Measurements from ENCODE around the gene ARFRP1. TPM values are rescaled to one million over a fixed set of nuclear protein-coding genes. Genes with fewer than 3 reads are reported as not detected.

Gene ARFRP1
- polyA plus RNA-seq, 1 donor, result 27.0 TPM

- DNase-seq, result no peak
Measured at GRCh38 chr20:63692436-63693082, 15.2 kb downstream of the ARFRP1 start.

- DNase-seq, result no peak
Measured at GRCh38 chr20:63691711-63692435, 15.9 kb downstream of the ARFRP1 start.

DNA sequence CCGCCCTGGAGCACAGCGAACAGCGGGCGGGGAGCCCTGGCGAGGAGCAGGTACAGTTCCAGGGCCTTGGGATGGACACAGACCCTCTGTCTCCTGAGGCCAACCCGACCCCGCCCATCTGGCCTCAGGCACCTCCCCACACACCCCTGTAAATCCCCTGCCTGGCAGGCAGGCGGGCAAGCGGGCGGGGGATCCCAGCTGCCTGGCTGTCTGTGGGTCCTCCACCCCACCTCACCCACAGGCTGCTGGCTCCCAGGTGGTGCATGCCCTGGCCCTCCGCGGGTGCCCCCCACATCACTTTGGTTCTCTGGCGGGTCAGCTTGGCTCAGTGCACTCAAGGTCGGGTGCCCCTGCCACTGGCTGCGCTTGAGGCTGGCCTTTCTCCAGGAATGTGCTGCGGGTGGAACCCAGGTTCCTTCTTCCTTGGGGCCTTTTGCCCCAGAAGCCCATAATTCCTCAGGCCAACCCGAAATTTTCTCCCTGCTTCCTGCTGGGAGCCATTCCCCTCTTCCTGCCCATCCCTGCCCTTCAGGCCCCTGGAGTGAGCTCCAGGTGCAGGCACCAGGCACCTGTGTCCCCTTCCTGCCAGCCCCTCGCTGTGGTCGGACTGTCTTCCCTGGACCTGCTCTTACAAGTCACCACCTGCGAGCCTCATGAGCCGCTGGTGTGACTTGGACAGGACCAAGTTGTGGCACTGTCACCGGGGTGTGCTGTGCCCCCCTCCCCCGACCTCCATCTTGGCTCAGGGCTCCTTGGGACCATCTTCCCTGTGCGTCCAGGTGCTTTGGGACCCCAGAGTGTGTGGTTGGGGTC lies 16.7 kb downstream of the ARFRP1 start:
- DNase-seq, result no peak

DNA sequence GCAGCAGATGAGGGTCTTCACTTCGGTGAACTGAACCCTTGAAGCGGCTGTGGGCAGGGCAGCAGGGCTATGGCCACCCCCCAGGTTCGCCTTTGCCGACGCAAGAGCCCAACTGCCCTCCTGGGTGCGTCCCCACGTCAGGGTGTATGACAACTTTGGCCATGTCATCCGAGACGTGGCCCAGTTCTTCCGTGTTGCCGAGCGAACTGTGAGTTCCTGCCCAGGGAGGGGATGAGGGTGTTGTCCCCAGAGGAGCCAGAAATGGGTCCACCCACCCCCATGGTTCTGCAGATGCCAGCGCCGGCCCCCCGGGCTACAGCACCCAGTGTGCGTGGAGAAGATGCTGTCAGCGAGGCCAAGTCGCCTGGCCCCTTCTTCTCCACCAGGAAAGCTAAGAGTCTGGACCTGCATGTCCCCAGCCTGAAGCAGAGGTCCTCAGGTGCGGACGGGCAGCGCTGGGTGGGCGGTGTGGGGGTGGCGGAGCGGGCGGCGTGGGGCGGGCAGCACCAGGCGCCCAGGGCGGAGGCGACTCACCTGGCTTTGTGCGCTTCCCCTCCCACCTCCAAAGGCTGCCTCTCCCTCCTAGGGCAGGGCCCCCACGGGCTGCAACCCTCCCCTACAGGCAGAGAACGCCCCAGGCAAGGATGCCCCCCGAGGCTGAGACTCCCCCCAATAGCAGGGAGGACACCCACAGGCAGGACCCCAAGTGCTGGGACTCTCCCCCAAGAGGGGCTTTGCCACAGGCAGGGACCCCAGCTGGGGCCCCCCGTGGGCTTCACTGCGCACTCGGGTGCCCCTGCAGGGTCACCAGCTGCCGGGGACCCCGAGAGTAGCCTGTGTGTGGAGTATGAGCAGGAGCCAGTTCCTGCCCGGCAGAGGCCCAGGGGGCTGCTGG lies 17.5 kb downstream of the ARFRP1 start:
- DNase-seq, result no peak

DNA sequence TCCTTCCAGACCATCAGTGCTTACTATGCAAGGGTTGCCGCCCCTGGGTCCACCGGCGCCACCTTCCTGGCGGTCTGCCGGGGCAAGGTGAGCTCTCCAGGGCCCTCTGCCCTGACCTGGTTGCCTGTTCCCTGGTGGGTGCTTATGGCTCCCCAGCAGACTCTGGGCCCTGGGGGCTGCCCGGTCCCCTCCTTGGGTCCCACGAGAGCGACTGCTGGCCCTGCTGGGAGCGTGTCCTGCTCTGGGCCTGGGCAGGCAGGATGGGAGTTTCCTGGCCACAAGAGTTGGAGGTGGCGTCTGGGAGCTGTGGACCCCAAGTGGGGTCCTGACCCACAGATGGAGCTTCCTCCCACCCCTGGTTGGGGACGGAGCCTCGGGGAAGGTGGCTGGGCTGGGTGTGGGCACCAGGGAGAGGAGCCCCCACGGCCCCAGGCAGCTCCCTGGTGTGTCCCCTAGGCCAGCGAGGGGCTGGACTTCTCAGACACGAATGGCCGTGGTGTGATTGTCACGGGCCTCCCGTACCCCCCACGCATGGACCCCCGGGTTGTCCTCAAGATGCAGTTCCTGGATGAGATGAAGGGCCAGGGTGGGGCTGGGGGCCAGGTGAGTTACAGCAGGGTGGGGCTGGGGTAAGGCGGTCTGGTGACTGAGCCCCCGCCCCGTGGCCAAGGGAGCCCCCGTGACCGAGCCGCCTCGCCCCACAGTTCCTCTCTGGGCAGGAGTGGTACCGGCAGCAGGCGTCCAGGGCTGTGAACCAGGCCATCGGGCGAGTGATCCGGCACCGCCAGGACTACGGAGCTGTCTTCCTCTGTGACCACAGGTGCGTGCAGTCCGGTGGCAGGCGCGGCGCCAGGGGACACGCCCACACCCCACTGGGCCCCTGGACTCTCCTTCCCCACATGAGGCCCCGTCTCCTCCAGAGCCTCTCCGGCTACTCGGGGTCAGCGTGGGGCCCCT lies 18.5 kb downstream of the ARFRP1 start:
- DNase-seq, result no peak

DNA sequence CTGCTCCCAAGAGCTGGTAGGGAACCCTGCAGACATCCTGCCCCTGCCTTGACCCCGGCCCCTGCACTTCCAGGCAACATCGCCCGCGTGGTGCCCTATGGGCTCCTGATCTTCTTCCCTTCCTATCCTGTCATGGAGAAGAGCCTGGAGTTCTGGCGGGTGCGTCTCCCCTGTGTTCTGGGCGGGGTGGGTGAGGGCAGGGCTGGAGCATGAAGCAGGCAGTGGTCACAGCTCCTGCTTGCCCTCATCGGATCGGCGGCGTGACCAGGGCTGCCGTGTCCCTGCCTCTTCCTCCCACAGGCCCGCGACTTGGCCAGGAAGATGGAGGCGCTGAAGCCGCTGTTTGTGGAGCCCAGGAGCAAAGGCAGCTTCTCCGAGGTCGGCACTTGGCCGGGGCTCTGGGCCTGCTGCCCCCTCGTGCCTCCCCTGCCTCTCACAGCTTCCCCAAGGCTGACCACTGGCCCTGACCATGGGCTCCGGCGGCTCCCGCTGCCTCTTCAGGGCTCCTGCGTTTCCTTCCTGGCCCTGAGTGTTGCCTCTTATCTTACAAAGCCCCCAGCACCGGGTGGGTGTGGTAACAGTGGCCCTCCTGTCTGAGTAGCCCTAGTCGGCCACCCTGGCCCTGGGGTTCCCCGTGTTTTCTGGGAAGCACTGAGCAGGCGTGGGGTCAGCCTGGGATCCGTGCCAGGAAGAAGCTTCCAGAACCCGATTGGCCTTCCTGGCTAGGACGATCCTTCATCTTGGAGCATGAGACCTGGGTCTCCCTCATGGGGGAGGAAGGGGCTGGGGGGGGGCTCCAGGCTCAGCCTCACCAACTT lies 19.3 kb downstream of the ARFRP1 start:
- DNase-seq, result no peak

DNA sequence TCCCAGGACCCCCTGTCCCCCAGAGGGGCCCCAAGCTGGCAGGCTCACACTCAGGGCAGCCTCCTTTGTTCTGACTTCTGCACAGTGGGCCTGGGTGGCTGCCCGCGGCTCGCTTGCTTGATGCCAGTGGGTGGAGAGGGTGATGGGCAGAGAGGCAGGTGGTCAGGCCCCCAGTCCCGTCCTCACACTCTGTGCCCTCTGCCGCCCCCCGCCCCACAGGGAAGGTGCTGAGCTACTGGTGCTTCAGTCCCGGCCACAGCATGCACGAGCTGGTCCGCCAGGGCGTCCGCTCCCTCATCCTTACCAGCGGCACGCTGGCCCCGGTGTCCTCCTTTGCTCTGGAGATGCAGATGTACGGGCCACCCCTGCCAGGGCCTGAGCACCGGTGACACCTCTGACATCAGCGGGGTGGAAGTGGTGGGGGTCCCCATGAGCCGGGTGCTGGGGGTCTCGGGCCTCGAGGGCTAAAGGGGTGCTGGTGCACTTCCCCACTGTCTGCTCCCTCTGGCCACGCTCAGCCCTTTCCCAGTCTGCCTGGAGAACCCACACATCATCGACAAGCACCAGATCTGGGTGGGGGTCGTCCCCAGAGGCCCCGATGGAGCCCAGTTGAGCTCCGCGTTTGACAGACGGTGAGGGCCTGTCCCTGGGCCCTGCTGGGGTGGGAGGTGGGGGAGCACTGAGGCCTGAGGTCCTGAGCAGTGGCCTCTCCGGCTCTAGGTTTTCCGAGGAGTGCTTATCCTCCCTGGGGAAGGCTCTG lies 20.2 kb downstream of the ARFRP1 start:
- no peak for DNase-seq

- no peak for DNase-seq
Measured at GRCh38 chr20:63686492-63687321, 21.1 kb downstream of the ARFRP1 start.

GRCh38 chr20:63686094-63686491 lies 21.7 kb downstream of the ARFRP1 start:
- no peak for DNase-seq

DNA sequence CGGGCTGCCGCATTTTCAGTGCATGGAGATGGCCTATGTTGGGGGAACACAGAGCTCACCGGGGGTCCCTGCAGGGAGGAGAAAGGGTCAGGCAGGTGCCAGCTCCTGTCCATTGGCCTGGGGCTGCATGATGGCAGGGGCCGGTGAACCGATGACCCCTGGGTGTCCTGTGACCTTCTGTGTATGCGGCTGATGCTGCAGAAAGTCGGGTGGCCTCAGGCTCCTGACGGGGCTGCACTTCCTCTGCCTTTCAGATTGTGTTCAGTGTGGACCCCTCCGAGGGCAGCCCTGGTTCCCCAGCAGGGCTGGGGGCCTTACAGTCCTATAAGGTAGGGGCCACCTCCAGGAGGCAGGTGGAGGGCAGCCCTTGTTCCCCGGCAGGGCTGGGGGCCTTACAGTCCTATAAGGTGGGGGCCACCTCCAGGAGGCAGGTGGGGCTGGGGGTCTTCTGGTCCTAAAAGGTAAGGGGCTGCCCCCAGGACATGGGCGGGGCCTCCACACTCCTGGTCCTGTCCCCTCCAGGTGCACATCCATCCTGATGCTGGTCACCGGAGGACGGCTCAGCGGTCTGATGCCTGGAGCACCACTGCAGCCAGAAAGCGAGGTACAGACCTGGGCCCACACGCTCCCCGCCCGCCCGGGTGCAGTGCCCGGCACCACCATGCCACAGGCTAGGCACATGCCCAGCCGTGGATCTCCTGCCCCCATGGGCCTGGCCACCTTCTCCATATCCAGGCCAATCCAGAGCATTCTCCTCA lies 22.3 kb downstream of the ARFRP1 start:
- no peak for DNase-seq

DNA sequence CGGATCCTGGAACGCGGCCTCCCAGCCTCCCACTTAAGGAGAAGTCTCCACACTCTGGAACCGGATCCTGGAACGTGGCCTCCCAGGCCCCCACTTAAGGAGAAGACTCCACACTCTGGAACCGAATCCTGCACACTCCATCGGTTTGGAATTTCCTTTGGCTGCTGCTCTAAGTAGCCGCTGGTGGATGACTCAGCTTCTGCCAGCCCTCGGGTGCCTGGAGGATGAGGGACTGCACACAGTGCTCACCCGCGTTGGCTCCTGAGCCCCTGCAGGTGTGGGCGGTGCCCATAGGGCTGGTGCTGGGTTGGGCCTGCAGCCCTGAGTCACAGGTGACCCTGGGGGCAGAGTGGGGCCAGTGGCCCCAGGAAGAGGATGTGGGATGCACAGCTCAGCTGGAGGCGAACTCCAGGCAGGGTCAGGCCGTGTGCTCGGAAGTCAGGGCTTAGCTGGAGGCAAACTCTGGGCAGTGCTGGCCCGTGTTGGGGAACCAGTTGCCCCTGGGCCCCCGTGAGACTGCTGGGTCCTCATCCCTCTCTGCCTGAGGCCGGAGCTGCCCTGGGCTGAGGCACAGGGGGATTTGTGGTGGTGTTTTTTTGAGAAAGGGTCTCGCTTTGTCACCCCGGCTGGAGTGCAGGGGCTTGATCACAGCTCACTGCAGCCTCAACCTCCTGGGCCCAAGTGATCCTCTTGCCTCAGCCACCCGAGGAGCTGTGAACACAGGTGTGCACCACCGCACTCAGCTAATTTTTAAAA lies 25.2 kb downstream of the ARFRP1 start:
- no peak for DNase-seq

DNA sequence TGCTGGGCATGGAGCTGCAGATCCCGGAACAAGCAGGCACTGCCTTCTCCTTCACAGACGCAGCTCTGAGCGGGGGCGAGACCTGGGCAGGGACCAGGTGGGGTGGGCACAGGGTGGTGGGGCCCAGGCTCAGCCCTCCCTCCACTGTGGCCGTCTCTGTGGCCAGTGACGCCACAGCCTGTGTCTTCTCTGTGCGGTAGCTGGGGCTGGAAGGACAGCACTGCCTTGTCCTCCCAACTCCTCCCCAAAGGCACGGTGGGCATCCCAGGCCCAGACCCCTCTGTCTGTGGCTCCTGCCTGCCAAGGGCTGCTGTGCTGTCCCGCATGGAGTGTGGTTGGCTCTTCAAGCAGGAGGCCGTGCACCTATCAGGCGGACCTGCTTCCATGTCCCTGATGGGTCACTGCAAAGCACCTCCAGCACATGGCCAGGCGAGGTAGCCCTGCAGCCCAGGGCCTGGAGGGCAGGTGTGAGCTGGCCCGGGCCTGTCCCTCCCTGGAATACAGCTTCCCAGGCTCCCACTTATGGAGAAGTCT lies 26.1 kb downstream of the ARFRP1 start:
- DNase-seq, result no peak

- DNase-seq, result no peak
Measured at GRCh38 chr20:63680857-63681608, 26.7 kb downstream of the ARFRP1 start.

GRCh38 chr20:63680427-63680826 lies 27.3 kb downstream of the ARFRP1 start:
- no peak for DNase-seq

DNA sequence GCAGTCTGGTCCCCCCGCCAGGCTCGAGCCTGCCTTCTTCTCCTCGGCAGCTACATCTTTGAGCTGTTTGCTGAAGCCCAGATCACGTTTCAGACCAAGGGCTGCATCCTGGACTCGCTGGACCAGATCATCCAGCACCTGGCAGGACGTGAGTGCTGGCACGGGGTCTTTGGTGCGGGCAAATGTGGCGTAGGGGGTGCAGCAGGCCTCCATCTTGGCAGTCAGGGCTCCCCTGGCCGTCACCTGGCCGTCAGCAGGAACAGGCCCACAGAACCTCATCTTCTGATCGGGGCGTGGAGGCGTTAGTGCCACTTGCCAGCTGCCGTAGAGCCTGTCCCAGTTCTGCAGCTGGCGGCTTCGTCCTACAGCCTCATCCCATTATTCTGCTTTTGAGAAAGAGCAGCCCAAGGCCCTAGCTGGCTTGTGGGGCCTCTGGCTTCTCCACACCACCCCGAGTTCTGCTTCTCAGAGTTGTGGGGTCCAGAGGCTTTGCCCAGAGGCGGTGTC lies 27.9 kb downstream of the ARFRP1 start:
- no peak for DNase-seq

Measured in left kidney (tissue), 2 donors.